Left hindlimb (tissue), 1 donor: ENCODE results near the gene ENGASE.

Experiments
- DNase-seq: peaks from one replicate; pipeline ENCODE4 v3.0.0-alpha.2; 2018

Gene ENGASE

GRCh38 chr17:79117905-79118487 is 43.4 kb downstream of the ENGASE start:
- no peak for DNase-seq

- no peak for DNase-seq
Measured at GRCh38 chr17:79118924-79119323, 44.3 kb downstream of the ENGASE start.

- no peak for DNase-seq
Measured at GRCh38 chr17:79120259-79120658, 45.6 kb downstream of the ENGASE start.

- no peak for DNase-seq
Measured at GRCh38 chr17:79123988-79124387, 49.4 kb downstream of the ENGASE start.

- no peak for DNase-seq
Measured at GRCh38 chr17:79124513-79125209, 50.0 kb downstream of the ENGASE start.

- DNase-seq: no peak
Measured at GRCh38 chr17:79125503-79125902, 50.9 kb downstream of the ENGASE start.

GRCh38 chr17:79126139-79126538 is 51.5 kb downstream of the ENGASE start:
- DNase-seq: no peak

GRCh38 chr17:79127534-79128135 is 53.0 kb downstream of the ENGASE start:
- DNase-seq: no peak

GRCh38 chr17:79129523-79129922 is 54.9 kb downstream of the ENGASE start:
- DNase-seq: no peak

GRCh38 chr17:79130536-79131273 is 56.1 kb downstream of the ENGASE start:
- no peak for DNase-seq

GRCh38 chr17:79131274-79131635 is 56.6 kb downstream of the ENGASE start:
- DNase-seq: no peak

GRCh38 chr17:79131701-79132100 is 57.1 kb downstream of the ENGASE start:
- no peak for DNase-seq

- DNase-seq: no peak
Measured at GRCh38 chr17:79132271-79133064, 57.8 kb downstream of the ENGASE start.

- no peak for DNase-seq
Measured at GRCh38 chr17:79133214-79133613, 58.6 kb downstream of the ENGASE start.

GRCh38 chr17:79133985-79134384 is 59.4 kb downstream of the ENGASE start:
- no peak for DNase-seq

GRCh38 chr17:79135011-79135410 is 60.4 kb downstream of the ENGASE start:
- DNase-seq: no peak

- DNase-seq: no peak
Measured at GRCh38 chr17:79135628-79136405, 61.2 kb downstream of the ENGASE start.
